Activated CD8-positive, alpha-beta memory T cell treated with anti-CD3 and anti-CD28 coated beads for 4 hours (primary cell): Measurements from ENCODE around the gene CDKN2AIP.
"Not testable (repeated sequence)": the region's sequence is repeated elsewhere in the genome, so short reads cannot be mapped to it uniquely, and the experiment has no call there.

Experiments
- DNase-seq, 2 donors: peaks; one replicate each; pipeline ENCODE4 v3.0.0-alpha.2; 2020; ENCODE audit warnings: low read depth in 2 of 2

CDKN2AIP gene

GRCh38 chr4:183413234-183414200 is 30.9 kb upstream of the CDKN2AIP start:
- DNase-seq: no peak

- DNase-seq: no peak
Measured at GRCh38 chr4:183416879-183417755, 27.3 kb upstream of the CDKN2AIP start.

GRCh38 chr4:183422962-183423631 is 21.3 kb upstream of the CDKN2AIP start:
- DNase-seq: no peak

- DNase-seq: no peak
Measured at GRCh38 chr4:183424109-183424744, 20.2 kb upstream of the CDKN2AIP start.

GRCh38 chr4:183426507-183426906 is 17.9 kb upstream of the CDKN2AIP start:
- no peak for DNase-seq

GRCh38 chr4:183429489-183429888 is 14.9 kb upstream of the CDKN2AIP start:
- no peak for DNase-seq

GRCh38 chr4:183430317-183430993 is 14.0 kb upstream of the CDKN2AIP start:
- DNase-seq: no peak

GRCh38 chr4:183430994-183431347 is 13.5 kb upstream of the CDKN2AIP start:
- no peak for DNase-seq

- no peak for DNase-seq
Measured at GRCh38 chr4:183431614-183432013, 12.8 kb upstream of the CDKN2AIP start.

- not testable (repeated sequence) for DNase-seq
Measured at GRCh38 chr4:183433183-183433582, 11.3 kb upstream of the CDKN2AIP start.

- no peak for DNase-seq
Measured at GRCh38 chr4:183434264-183434663, 10.2 kb upstream of the CDKN2AIP start.

GRCh38 chr4:183434666-183435190 is 9.7 kb upstream of the CDKN2AIP start:
- DNase-seq: no peak

- DNase-seq: no peak
Measured at GRCh38 chr4:183435803-183436202, 8.6 kb upstream of the CDKN2AIP start.

GRCh38 chr4:183436417-183436816 is 8.0 kb upstream of the CDKN2AIP start:
- no peak for DNase-seq

GRCh38 chr4:183437452-183437851 is 7.0 kb upstream of the CDKN2AIP start:
- DNase-seq: no peak

- DNase-seq: no peak
Measured at GRCh38 chr4:183438458-183439113, 5.8 kb upstream of the CDKN2AIP start.

- DNase-seq: no peak
Measured at GRCh38 chr4:183441276-183441675, 3.2 kb upstream of the CDKN2AIP start.

GRCh38 chr4:183443655-183444213 is 702 bp upstream of the CDKN2AIP start:
- no peak for DNase-seq

- DNase-seq: no peak
Measured at GRCh38 chr4:183445097-183445428, 627 bp downstream of the CDKN2AIP start.

GRCh38 chr4:183447646-183448045 is 3.2 kb downstream of the CDKN2AIP start:
- no peak for DNase-seq
